HG03469 (cell line): ENCODE data around the gene RBMS3.
"Not testable (repeated sequence)": the region's sequence is repeated elsewhere in the genome, so short reads cannot be mapped to it uniquely, and the experiment has no call there.

Experiments used
- ATAC-seq: cut with Tn5 transposase; IDR thresholded peaks from one replicate; pipeline ENCODE4 v1.9.1; 2021; ENCODE audit warnings: mild to moderate bottlenecking, moderate library complexity, moderate number of reproducible peaks; ENCODE audit not compliant: unreplicated experiment

Gene RBMS3

GRCh38 chr3:29337565-29337964 lies 56.7 kb downstream of the RBMS3 start:
- no peak for ATAC-seq

- no peak for ATAC-seq
These were observed 57.5 kb downstream of the RBMS3 start for GRCh38 chr3:29338377-29338776.

- ATAC-seq = no peak
These were observed 58.4 kb downstream of the RBMS3 start for GRCh38 chr3:29339016-29339833.

GRCh38 chr3:29344154-29344553 lies 63.3 kb downstream of the RBMS3 start:
- no peak for ATAC-seq

- no peak for ATAC-seq
These were observed 64.1 kb downstream of the RBMS3 start for GRCh38 chr3:29344935-29345334.

- ATAC-seq = no peak
These were observed 64.8 kb downstream of the RBMS3 start for GRCh38 chr3:29345516-29346300.

- no peak for ATAC-seq
These were observed 66.0 kb downstream of the RBMS3 start for GRCh38 chr3:29346828-29347227.

GRCh38 chr3:29347412-29347811 lies 66.5 kb downstream of the RBMS3 start:
- ATAC-seq = no peak

- ATAC-seq = no peak
These were observed 67.4 kb downstream of the RBMS3 start for GRCh38 chr3:29348316-29348715.

- no peak for ATAC-seq
These were observed 68.2 kb downstream of the RBMS3 start for GRCh38 chr3:29349049-29349448.

GRCh38 chr3:29353807-29354206 lies 72.9 kb downstream of the RBMS3 start:
- no peak for ATAC-seq

GRCh38 chr3:29354894-29355293 lies 74.0 kb downstream of the RBMS3 start:
- ATAC-seq = no peak

GRCh38 chr3:29356062-29356461 lies 75.2 kb downstream of the RBMS3 start:
- no peak for ATAC-seq

- ATAC-seq = not testable (repeated sequence)
These were observed 79.4 kb downstream of the RBMS3 start for GRCh38 chr3:29360289-29360688.

- ATAC-seq = no peak
These were observed 82.2 kb downstream of the RBMS3 start for GRCh38 chr3:29363110-29363509.

GRCh38 chr3:29370021-29370420 lies 89.2 kb downstream of the RBMS3 start:
- ATAC-seq = no peak

GRCh38 chr3:29370476-29371420 lies 89.9 kb downstream of the RBMS3 start:
- no peak for ATAC-seq

GRCh38 chr3:29373131-29373680 lies 92.3 kb downstream of the RBMS3 start:
- no peak for ATAC-seq

- no peak for ATAC-seq
These were observed 93.4 kb downstream of the RBMS3 start for GRCh38 chr3:29374226-29374625.

GRCh38 chr3:29379097-29379496 lies 98.2 kb downstream of the RBMS3 start:
- ATAC-seq = no peak

- no peak for ATAC-seq
These were observed 100.7 kb downstream of the RBMS3 start for GRCh38 chr3:29381595-29381994.
